ENCODE results near the gene RASSF4.

Gene RASSF4

GRCh38 chr10:44948642-44949041, 11.0 kb upstream of the RASSF4 start:
- no peak for DNase-seq (ENCODE audit: low read depth)

DNA sequence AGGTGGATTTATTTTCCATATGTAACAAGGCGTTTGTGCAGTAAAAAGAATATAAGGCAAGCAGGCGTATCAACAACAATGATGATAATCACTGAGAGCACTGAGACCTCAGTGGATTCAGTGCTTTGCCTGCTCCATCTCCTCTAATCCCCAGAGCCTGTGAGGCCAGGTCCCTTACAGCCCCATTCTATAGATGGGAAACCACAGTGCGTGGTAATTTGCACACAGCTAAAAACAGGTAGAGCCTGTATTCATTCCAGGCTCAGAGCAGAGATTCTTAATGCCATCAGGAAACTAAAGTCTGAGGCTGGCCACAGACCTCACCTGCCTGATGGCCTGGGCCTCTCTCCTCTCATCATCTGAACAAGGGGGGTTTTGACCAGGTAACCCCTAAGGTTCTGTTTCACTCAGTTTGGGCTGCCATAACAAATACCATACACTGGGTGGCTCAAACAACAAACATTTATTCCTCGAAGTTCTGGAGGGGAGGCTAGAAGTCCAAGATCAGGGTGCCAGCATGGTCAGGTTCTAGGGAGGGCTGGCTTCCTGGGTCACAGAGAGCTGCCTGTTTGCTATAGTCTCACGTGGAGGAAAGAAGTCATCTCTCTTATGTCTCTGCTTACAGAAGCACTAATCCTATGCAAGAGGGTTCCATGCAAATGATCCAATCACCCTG, 10.3 kb upstream of the RASSF4 start:
- DNase-seq (ENCODE audit: low read depth) = no peak

- no peak for DNase-seq (ENCODE audit: low read depth)
Observed at GRCh38 chr10:44949915-44950314, 9.7 kb upstream of the RASSF4 start.

- DNase-seq (ENCODE audit: low read depth) = no peak
Observed at GRCh38 chr10:44950326-44951225, 9.0 kb upstream of the RASSF4 start.

DNA sequence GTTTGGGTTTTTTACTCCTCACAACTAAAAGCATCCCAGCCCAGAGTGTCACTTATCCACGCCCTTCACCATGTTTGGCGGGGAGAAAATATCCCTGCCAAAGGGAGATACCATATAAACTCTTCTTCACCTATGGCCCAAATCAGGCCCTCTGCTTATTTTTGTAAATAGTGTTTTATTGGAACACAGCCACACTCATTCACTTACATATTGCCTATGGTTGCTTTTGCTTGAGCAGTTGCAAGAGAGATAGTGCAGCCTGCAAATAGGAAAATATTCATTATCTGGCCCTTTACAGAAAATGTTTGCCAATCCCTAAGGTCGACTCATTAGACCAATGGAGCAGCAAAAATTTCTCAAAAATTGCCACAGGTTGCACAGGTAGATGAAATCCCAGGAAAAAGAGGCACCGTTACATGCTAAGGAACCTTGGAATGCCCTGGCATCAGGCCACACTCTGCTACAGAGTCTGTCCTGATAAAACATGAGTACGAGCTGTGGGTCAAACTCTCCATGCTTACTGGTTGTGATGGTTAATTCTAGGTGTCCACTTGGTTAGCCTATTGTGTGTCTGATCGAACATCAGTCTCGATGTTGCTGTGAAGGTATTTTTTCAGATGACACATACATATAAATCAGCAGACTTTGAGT, 7.9 kb upstream of the RASSF4 start:
- DNase-seq (ENCODE audit: low read depth) = no peak

- no peak for DNase-seq (ENCODE audit: low read depth)
Observed at GRCh38 chr10:44952779-44953231, 6.8 kb upstream of the RASSF4 start.

GRCh38 chr10:44954042-44954441, 5.6 kb upstream of the RASSF4 start:
- DNase-seq (ENCODE audit: low read depth) = no peak

- DNase-seq (ENCODE audit: low read depth) = no peak
Observed at GRCh38 chr10:44954962-44955361, 4.6 kb upstream of the RASSF4 start.

GRCh38 chr10:44955413-44956070, 4.1 kb upstream of the RASSF4 start:
- DNase-seq (ENCODE audit: low read depth) = no peak

- no peak for DNase-seq (ENCODE audit: low read depth)
Observed at GRCh38 chr10:44956226-44956625, 3.4 kb upstream of the RASSF4 start.

GRCh38 chr10:44956717-44957706, 2.6 kb upstream of the RASSF4 start:
- no peak for DNase-seq (ENCODE audit: low read depth)

GRCh38 chr10:44958196-44958897, 1.3 kb upstream of the RASSF4 start:
- no peak for DNase-seq (ENCODE audit: low read depth)

GRCh38 chr10:44958898-44959246, 730 bp upstream of the RASSF4 start:
- no peak for DNase-seq (ENCODE audit: low read depth)

DNA sequence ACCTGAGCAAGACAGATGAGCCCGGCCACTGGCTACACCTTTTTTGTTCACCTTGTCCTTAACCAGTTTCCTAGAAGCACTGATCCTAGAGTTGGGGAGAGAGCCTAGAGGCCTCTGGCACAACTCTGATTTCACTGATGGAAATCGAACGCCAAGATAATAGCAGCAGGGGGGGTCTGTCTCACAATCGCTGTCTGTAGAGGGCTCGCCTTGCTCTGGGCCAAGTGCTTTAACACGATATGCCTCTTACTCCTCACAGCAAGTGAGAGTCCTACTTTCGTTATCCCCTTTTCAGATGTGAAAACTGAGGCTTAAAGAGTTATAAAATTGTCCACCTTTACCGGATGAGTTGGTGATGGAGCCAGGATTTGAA, 472 bp downstream of the RASSF4 start:
- DNase-seq (ENCODE audit: low read depth) = no peak

GRCh38 chr10:44960482-44961229, 1.1 kb downstream of the RASSF4 start:
- no peak for DNase-seq (ENCODE audit: low read depth)

- no peak for DNase-seq (ENCODE audit: low read depth)
Observed at GRCh38 chr10:44961230-44961571, 1.6 kb downstream of the RASSF4 start.

GRCh38 chr10:44961931-44962750, 2.5 kb downstream of the RASSF4 start:
- no peak for DNase-seq (ENCODE audit: low read depth)

GRCh38 chr10:44962870-44963738, 3.5 kb downstream of the RASSF4 start:
- DNase-seq (ENCODE audit: low read depth) = no peak
